H9 (cell line): ENCODE measurements around the gene PRKAG1. TPM values are rescaled to one million over a fixed set of nuclear protein-coding genes. Genes with fewer than 3 reads are reported as not detected.

Experiments
- DNase-seq: peaks from one replicate; pipeline ENCODE4 v3.0.0-alpha.2; 2017
- H2AFZ ChIP-seq: one replicate; pipeline ENCODE4 v1.6.1; 2013; ENCODE audit warnings: mild to moderate bottlenecking, low read length, control low read depth, moderate library complexity
- H2AK5ac ChIP-seq: 2 replicates; pipeline ENCODE4 v1.6.1; 2013; ENCODE audit warnings: low read length, control low read depth, mixed read lengths; ENCODE audit not compliant: insufficient read length
- H2BK120ac ChIP-seq: one replicate; pipeline ENCODE4 v1.6.1; 2013; ENCODE audit warnings: low read depth, mild to moderate bottlenecking, low read length, control low read depth, inconsistent platforms; ENCODE audit not compliant: poor library complexity, severe bottlenecking
- H2BK12ac ChIP-seq: 2 replicates; pipeline ENCODE4 v1.6.1; 2013; ENCODE audit warnings: low read length, control low read depth, mixed read lengths, low read depth; ENCODE audit not compliant: insufficient read length
- H2BK15ac ChIP-seq: 2 replicates; pipeline ENCODE4 v1.6.1; 2013; ENCODE audit warnings: low read depth, low read length, control low read depth
- H2BK20ac ChIP-seq: one replicate; pipeline ENCODE4 v1.6.1; 2013; ENCODE audit warnings: low read depth, mild to moderate bottlenecking, low read length, control low read depth, inconsistent platforms; ENCODE audit not compliant: poor library complexity, severe bottlenecking
- H2BK5ac ChIP-seq: 2 replicates; pipeline ENCODE4 v1.6.1; 2013; ENCODE audit warnings: low read length, control low read depth, mixed read lengths; ENCODE audit not compliant: insufficient read length
- H3K14ac ChIP-seq: 2 replicates; pipeline ENCODE4 v1.6.1; 2013; ENCODE audit warnings: low read length, control low read depth; ENCODE audit not compliant: insufficient read depth
- H3K18ac ChIP-seq: 2 replicates; pipeline ENCODE4 v1.6.1; 2013; ENCODE audit warnings: low read depth, mild to moderate bottlenecking, mixed read lengths, low read length, control low read depth; ENCODE audit not compliant: insufficient read length
- H3K23ac ChIP-seq: 2 replicates; pipeline ENCODE4 v1.6.1; 2013; ENCODE audit warnings: low read length, control low read depth, mixed read lengths, low read depth; ENCODE audit not compliant: insufficient read length
- H3K23me2 ChIP-seq: 2 replicates; pipeline ENCODE4 v1.6.1; 2013; ENCODE audit warnings: low read depth, mild to moderate bottlenecking, mixed read lengths, low read length, control low read depth; ENCODE audit not compliant: insufficient read length, poor library complexity, severe bottlenecking
- H3K27ac ChIP-seq: 2 replicates; pipeline ENCODE4 v1.5.1; 2013; ENCODE audit warnings: low read length, control low read depth, mixed read lengths, low read depth; ENCODE audit not compliant: insufficient read length
- H3K27me3 ChIP-seq: 2 replicates; pipeline ENCODE4 v1.6.1; 2013; ENCODE audit warnings: low read length, control low read depth, inconsistent platforms; ENCODE audit not compliant: insufficient read depth
- H3K4ac ChIP-seq: 2 replicates; pipeline ENCODE4 v1.6.1; 2013; ENCODE audit warnings: low read depth, mild to moderate bottlenecking, control low read depth, inconsistent platforms, low read length, moderate library complexity
- H3K4me1 ChIP-seq: 2 replicates; pipeline ENCODE4 v1.6.1; 2013; ENCODE audit warnings: low read length, control low read depth, inconsistent platforms; ENCODE audit not compliant: insufficient read depth
- H3K4me2 ChIP-seq: 2 replicates; pipeline ENCODE4 v1.6.1; 2013; ENCODE audit warnings: low read length, control low read depth, mixed read lengths; ENCODE audit not compliant: insufficient read length, insufficient read depth
- H3K56ac ChIP-seq: 2 replicates; pipeline ENCODE4 v1.6.1; 2013; ENCODE audit warnings: low read depth, mild to moderate bottlenecking, mixed read lengths, low read length, control low read depth; ENCODE audit not compliant: insufficient read length
- H3K79me1 ChIP-seq: 2 replicates; pipeline ENCODE4 v1.6.1; 2013; ENCODE audit warnings: low read depth, mild to moderate bottlenecking, moderate library complexity, low read length, control low read depth, inconsistent platforms; ENCODE audit not compliant: insufficient read depth, poor library complexity, severe bottlenecking
- H3K79me2 ChIP-seq: 2 replicates; pipeline ENCODE4 v1.6.1; 2013; ENCODE audit warnings: low read length, control low read depth, inconsistent platforms; ENCODE audit not compliant: insufficient read depth
- H3K9ac ChIP-seq: 2 replicates; pipeline ENCODE4 v1.6.1; 2013; ENCODE audit warnings: low read length, control low read depth, mixed read lengths; ENCODE audit not compliant: insufficient read length; ENCODE audit errors: extremely low read depth
- H3K9me3 ChIP-seq: one replicate; pipeline ENCODE4 v1.6.1; 2013; ENCODE audit warnings: low read depth, low read length, inconsistent platforms; ENCODE audit not compliant: control insufficient read depth
- H3T11ph ChIP-seq: one replicate; pipeline ENCODE4 v1.6.1; 2013; ENCODE audit warnings: mild to moderate bottlenecking, low read length, control low read depth, inconsistent platforms
- H4K20me1 ChIP-seq: one replicate; pipeline ENCODE4 v1.6.1; 2013; ENCODE audit not compliant: control insufficient read depth, insufficient read length, insufficient read depth
- H4K5ac ChIP-seq: 2 replicates; pipeline ENCODE4 v1.6.1; 2013; ENCODE audit warnings: low read depth, mild to moderate bottlenecking, mixed read lengths, low read length, control low read depth; ENCODE audit not compliant: insufficient read length
- H4K8ac ChIP-seq: replicated peaks from 2 replicates; pipeline ENCODE4 v1.6.1; 2013; ENCODE audit warnings: low read length, control low read depth, mixed read lengths, low read depth; ENCODE audit not compliant: insufficient read length
- H4K91ac ChIP-seq: 2 replicates; pipeline ENCODE4 v1.6.1; 2013; ENCODE audit warnings: low read depth, mild to moderate bottlenecking, moderate library complexity, mixed read lengths, low read length, control low read depth; ENCODE audit not compliant: insufficient read length
- H3K27ac Mint-ChIP-seq, 3 experiments: 2 replicates in 2 of 3; 3 replicates in 1 of 3; pipeline ENCODE4 v1.8.0; 2020 to 2021; ENCODE audit warnings: mixed read lengths in 3 of 3, mild to moderate bottlenecking in 1 of 3, moderate library complexity in 1 of 3
- H3K27me3 Mint-ChIP-seq: 2 replicates; pipeline ENCODE4 v1.8.0; 2021; ENCODE audit warnings: low read depth, mild to moderate bottlenecking, moderate library complexity, mixed read lengths
- H3K36me3 Mint-ChIP-seq, 3 experiments: 2 replicates in 2 of 3; 3 replicates in 1 of 3; pipeline ENCODE4 v1.8.0; 2020 to 2021; ENCODE audit warnings: low read depth in 3 of 3, mixed read lengths in 3 of 3; ENCODE audit not compliant: insufficient read depth in 1 of 3
- H3K4me1 Mint-ChIP-seq, 2 experiments: 2 replicates each; pipeline ENCODE4 v1.8.0; 2020; ENCODE audit warnings: mixed read lengths in 2 of 2
- H3K4me3 Mint-ChIP-seq, 2 experiments: 2 replicates in 1 of 2; 3 replicates in 1 of 2; pipeline ENCODE4 v1.8.0; 2020 to 2021; ENCODE audit warnings: mild to moderate bottlenecking in 2 of 2, mixed read lengths in 2 of 2, moderate library complexity in 1 of 2
- H3K9me3 Mint-ChIP-seq, 2 experiments: 2 replicates in 1 of 2; 3 replicates in 1 of 2; pipeline ENCODE4 v1.8.0; 2020; ENCODE audit warnings: mild to moderate bottlenecking in 2 of 2, mixed read lengths in 2 of 2, moderate library complexity in 1 of 2
- CTCF ChIP-seq: fragments of 200-600 bp; sonication (generic); conservative IDR thresholded peaks from 3 replicates; pipeline ENCODE4 v1.8.0; 2021; ENCODE audit warnings: antibody characterized with exemption, mild to moderate bottlenecking
- WGBS: extraction: QIAGEN DNeasy Blood & Tissue Kit; methylation state at CpG from one replicate; pipeline ENCODE4 v1.1.7; 2013; ENCODE audit warnings: missing lambda C conversion rate, low lambda C conversion rate, mixed read lengths; ENCODE audit not compliant: insufficient read length; ENCODE audit errors: extremely low coverage; 5-methylcytosine and 5-hydroxymethylcytosine counted together
- total RNA-seq: library from RNA; stranded (reverse); gene quantifications from 2 replicates; pipeline ENCODE4 v1.2.1, GENCODE V29; 2021

Gene PRKAG1
- total RNA-seq, 1 experiment from 2014 or later, result 34.8 TPM

- Mint-ChIP-seq H3K36me3 (peaks cover 49 to 97% (median 89%) of the 10 kb centered on the region in 3 experiments), H3K27ac (no peak overlapping the region), H3K4me3 (no peak overlapping the region), H3K4me1 (no peaks in the 10 kb centered on the region), H3K27me3 (no peaks in the 10 kb centered on the region; the same call in 1 of the 2 replicates), H3K9me3 (no peaks in the 10 kb centered on the region)
- Histone ChIP-seq H2BK120ac (no peak overlapping the region), H4K8ac (no peak overlapping the region), H3K27me3 (no peaks in the 10 kb centered on the region; the same call in 1 of the 2 replicates), H3K79me1 (no peaks in the 10 kb centered on the region), H2AK5ac (no peak overlapping the region), H4K20me1 (no peaks in the 10 kb centered on the region), H2AFZ (no peak overlapping the region), H3K14ac (no peak overlapping the region), H3T11ph (no peak overlapping the region), H3K23me2 (no peaks in the 10 kb centered on the region), H3K27ac (no peak overlapping the region), H3K9me3 (no peaks in the 10 kb centered on the region), H2BK20ac (no peak overlapping the region), H4K5ac (no peak overlapping the region), H3K56ac (no peak overlapping the region), H3K4me1 (no peaks in the 10 kb centered on the region), H3K4me2 (no peak overlapping the region), H4K91ac (no peak overlapping the region), H2BK15ac (no peak overlapping the region), H2BK12ac (no peak overlapping the region), H3K18ac (no peak overlapping the region), H3K79me2 (no peaks in the 10 kb centered on the region), H2BK5ac (no peak overlapping the region), H3K4ac (no peak overlapping the region), H3K9ac (no peak overlapping the region), H3K23ac (no peak overlapping the region)
- TF ChIP-seq CTCF, result no peak
- no CpG with 5 or more reads among the region's 26 CpGs for WGBS
- DNase-seq, result no peak
These were observed 8.3 kb upstream of the PRKAG1 start for GRCh38 chr12:49026678-49027480.
